HL-60 (cell line): ENCODE measurements around the gene EDA.

Experiments
- CTCF ChIP-seq: IDR thresholded peaks from one replicate; pipeline ENCODE4 v1.5.1; 2011; ENCODE audit warnings: low read length, control low read depth, inconsistent platforms; ENCODE audit not compliant: insufficient read depth
- POLR2AphosphoS5 ChIP-seq: IDR thresholded peaks from 2 replicates; pipeline ENCODE4 v1.6.1; 2012; ENCODE audit warnings: low read depth

GRCh38 chrX:69951753-69952152 is 335.8 kb downstream of the EDA start:
- no peak for TF ChIP-seq CTCF
- TF ChIP-seq POLR2AphosphoS5 = no peak
